ENCODE results near the gene UBE3D.

GRCh38 chr6:83073615-83074014 is 8.0 kb upstream of the UBE3D start:
- TF ChIP-seq ZNF396 (CRISPR knock-in tag; IDR thresholded peaks at IDR 0.05; ENCODE audit: borderline replicate concordance) = no peak
- no peak for TF ChIP-seq ESRRA (CRISPR knock-in tag; IDR thresholded peaks at IDR 0.05; ENCODE audit: borderline replicate concordance)
- no peak for TF ChIP-seq E2F4 (CRISPR knock-in tag; IDR thresholded peaks at IDR 0.05; ENCODE audit: borderline replicate concordance, low read depth)
- TF ChIP-seq ZNF416 (CRISPR knock-in tag; IDR thresholded peaks at IDR 0.05) = no peak
